HepG2 (cell line): ENCODE measurements around the gene CDCA5.

Experiments
- CEBPB ChIP-seq: IDR thresholded peaks from 2 replicates; pipeline ENCODE4 v1.6.1; 2011; ENCODE audit warnings: low read depth, low read length, improper control_type of control experiment, borderline replicate concordance
- CTCF ChIP-seq: sonication (generic); formaldehyde crosslinking; IDR thresholded peaks from 2 replicates; pipeline ENCODE4 v1.5.0; 2020; ENCODE audit warnings: mild to moderate bottlenecking, missing genetic modification reagents, moderate library complexity
- HMG20B ChIP-seq: conservative IDR thresholded peaks from 2 replicates; pipeline ENCODE4 v1.6.1; 2016; ENCODE audit warnings: missing genetic modification reagents, missing compliant biosample characterization
- IRF2 ChIP-seq: IDR thresholded peaks from 2 replicates; pipeline ENCODE4 v1.6.1; 2018; ENCODE audit warnings: missing genetic modification reagents, missing compliant biosample characterization
- RELA ChIP-seq: sonication (generic); formaldehyde crosslinking; IDR thresholded peaks from 2 replicates; pipeline ENCODE4 v1.4.0; 2020; ENCODE audit warnings: missing genetic modification reagents
- SNAPC5 ChIP-seq: sonication (generic); formaldehyde crosslinking; IDR thresholded peaks from 2 replicates; pipeline ENCODE4 v1.8.1; 2023; ENCODE audit warnings: mild to moderate bottlenecking, missing genetic modification reagents, borderline replicate concordance
- TP53 ChIP-seq: sonication (generic); formaldehyde crosslinking; conservative IDR thresholded peaks from 2 replicates; pipeline ENCODE4 v1.4.0; 2020; ENCODE audit warnings: missing genetic modification reagents
- TRIM24 ChIP-seq: sonication (generic); formaldehyde crosslinking; IDR thresholded peaks from 2 replicates; pipeline ENCODE4 v1.8.0; 2022; ENCODE audit warnings: mild to moderate bottlenecking, missing genetic modification reagents
- ZBTB33 ChIP-seq: sonication (generic); formaldehyde crosslinking; IDR thresholded peaks from 2 replicates; pipeline ENCODE4 v1.4.0; 2020; ENCODE audit warnings: missing genetic modification reagents
- ZBTB7A ChIP-seq: sonication (generic); formaldehyde crosslinking; IDR thresholded peaks from 2 replicates; pipeline ENCODE4 v1.8.0; 2022; ENCODE audit warnings: mild to moderate bottlenecking, missing genetic modification reagents
- ZNF326 ChIP-seq: sonication (generic); formaldehyde crosslinking; IDR thresholded peaks from 2 replicates; pipeline ENCODE4 v1.4.0; 2020; ENCODE audit warnings: missing genetic modification reagents, borderline replicate concordance

GRCh38 chr11:65090628-65091027 lies 6.8 kb upstream of the CDCA5 start:
- TF ChIP-seq IRF2 (CRISPR knock-in tag) (no peak), ZBTB7A (CRISPR knock-in tag) (no peak), TRIM24 (no peak), HMG20B (CRISPR knock-in tag) (no peak), RELA (CRISPR knock-in tag) (no peak), CTCF (CRISPR knock-in tag) (no peak), SNAPC5 (CRISPR knock-in tag) (no peak), ZBTB33 (no peak), ZNF326 (CRISPR knock-in tag) (no peak), CEBPB (no peak), TP53 (CRISPR knock-in tag) (no peak)
